ENCODE measurements around the gene COQ10A. TPM values are rescaled to one million over a fixed set of nuclear protein-coding genes. Genes with fewer than 3 reads are reported as not detected.
A peak's percentile ranks its signal among the peaks of the same experiment; 100 is the strongest.

COQ10A gene
- total and polyA plus RNA-seq, 2 of the 13 experiments (the other 11 are each of a cell fraction or from before 2014, with no cell fraction given): 21.0 to 37.3 TPM

DNA sequence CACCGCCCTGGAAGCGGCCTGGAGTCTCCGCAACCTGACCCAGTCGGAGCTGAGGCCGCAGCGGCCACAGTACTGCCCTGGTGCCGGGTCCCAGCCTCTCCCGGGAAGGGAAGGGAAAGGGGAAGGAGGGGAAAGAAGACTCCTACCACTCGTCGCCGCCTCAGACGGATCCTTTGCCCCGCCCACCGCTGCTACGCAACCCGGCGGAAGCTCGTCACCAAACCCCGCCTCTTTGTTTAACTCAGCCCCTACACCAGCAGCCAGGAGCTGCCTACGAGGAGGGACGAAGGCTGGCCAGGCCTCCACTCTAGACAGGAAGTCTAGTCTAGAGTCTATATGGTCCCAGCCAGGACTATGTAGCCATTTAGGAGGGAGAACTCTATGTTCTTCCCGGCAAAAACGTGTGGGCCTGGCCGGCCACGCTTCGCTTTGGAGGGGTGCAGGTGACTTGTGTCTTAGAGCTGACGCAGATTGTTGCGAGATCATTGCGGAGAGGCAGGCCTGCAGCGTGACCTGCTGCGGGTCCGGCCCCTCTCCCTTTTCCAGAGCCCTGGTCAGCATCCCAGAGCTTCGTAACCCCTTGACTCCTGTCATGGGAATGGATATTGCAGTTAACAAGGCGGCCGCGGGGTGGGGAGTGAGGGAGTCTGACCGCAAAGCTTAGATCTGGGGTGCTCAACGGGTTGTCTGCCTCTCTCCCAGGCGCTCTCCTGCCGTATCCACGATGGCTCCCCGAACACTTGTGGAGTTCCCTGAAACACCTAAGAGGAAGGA is 44.8 kb upstream of the COQ10A start, which contains the start of gene RNF41 (continued):
- TF ChIP-seq ZFP36L2 (CRISPR knock-in tag; IDR thresholded peaks at IDR 0.05) (no peak), CREB1 (IDR thresholded peaks at IDR 0.05) (peak; percentile 84), CREB1 (CRISPR knock-in tag; IDR thresholded peaks at IDR 0.05) (peak; percentile 95), ZNF652 (CRISPR knock-in tag; IDR thresholded peaks at IDR 0.05; ENCODE audit: borderline replicate concordance, low read depth) (peak; percentile 66), TP53 (CRISPR knock-in tag; conservative IDR thresholded peaks at IDR 0.05) (0 out of 2 replicates have a peak, but pooled peaks have one; percentile 32), GABPA (IDR thresholded peaks at IDR 0.05; ENCODE audit: low read depth, low read length) (peak; percentile 66), GABPA (CRISPR knock-in tag; IDR thresholded peaks at IDR 0.05; ENCODE audit: low read depth) (peak; percentile 93), RARG (CRISPR knock-in tag; IDR thresholded peaks at IDR 0.05; ENCODE audit: low read depth) (0 out of 2 replicates have a peak, but pooled peaks have one; percentile 51), RXRA (CRISPR knock-in tag; IDR thresholded peaks at IDR 0.05) (peak; percentile 69; the same call in 1 of the 2 replicates), CBX1 (IDR thresholded peaks at IDR 0.05; ENCODE audit: low read depth) (no peak), FOXO1 (CRISPR knock-in tag; IDR thresholded peaks at IDR 0.05) (peak; percentile 16; the same call in 1 of the 2 replicates), ZNF747 (CRISPR knock-in tag; IDR thresholded peaks at IDR 0.05; ENCODE audit: borderline replicate concordance) (0 out of 2 replicates have a peak, but pooled peaks have one; percentile 27), NFYC (CRISPR knock-in tag; IDR thresholded peaks at IDR 0.05) (peak; percentile 54), ZNF224 (CRISPR knock-in tag; IDR thresholded peaks at IDR 0.05) (peak; percentile 75; the same call in 1 of the 2 replicates), ZNF792 (CRISPR knock-in tag; IDR thresholded peaks at IDR 0.05) (0 out of 2 replicates have a peak, but pooled peaks have one; percentile 34), NR2C2 (CRISPR knock-in tag; IDR thresholded peaks at IDR 0.05; ENCODE audit: borderline replicate concordance) (peak; percentile 77), MEF2D (CRISPR knock-in tag; IDR thresholded peaks at IDR 0.05) (peak; percentile 69; the same call in 1 of the 2 replicates), RBAK (CRISPR knock-in tag; IDR thresholded peaks at IDR 0.05) (no peak), ZKSCAN5 (CRISPR knock-in tag; IDR thresholded peaks at IDR 0.05) (no peak), PHF5A (CRISPR knock-in tag; IDR thresholded peaks at IDR 0.05; ENCODE audit: low read depth, unreplicated experiment) (peak; percentile 81)
- TF ChIP-seq, protein P1, sequence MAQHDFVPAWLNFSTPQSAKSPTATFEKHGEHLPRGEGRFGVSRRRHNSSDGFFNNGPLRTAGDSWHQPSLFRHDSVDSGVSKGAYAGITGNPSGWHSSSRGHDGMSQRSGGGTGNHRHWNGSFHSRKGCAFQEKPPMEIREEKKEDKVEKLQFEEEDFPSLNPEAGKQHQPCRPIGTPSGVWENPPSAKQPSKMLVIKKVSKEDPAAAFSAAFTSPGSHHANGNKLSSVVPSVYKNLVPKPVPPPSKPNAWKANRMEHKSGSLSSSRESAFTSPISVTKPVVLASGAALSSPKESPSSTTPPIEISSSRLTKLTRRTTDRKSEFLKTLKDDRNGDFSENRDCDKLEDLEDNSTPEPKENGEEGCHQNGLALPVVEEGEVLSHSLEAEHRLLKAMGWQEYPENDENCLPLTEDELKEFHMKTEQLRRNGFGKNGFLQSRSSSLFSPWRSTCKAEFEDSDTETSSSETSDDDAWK (CRISPR knock-in tag; IDR thresholded peaks at IDR 0.05): no peak
- TF ChIP-seq, protein P2, sequence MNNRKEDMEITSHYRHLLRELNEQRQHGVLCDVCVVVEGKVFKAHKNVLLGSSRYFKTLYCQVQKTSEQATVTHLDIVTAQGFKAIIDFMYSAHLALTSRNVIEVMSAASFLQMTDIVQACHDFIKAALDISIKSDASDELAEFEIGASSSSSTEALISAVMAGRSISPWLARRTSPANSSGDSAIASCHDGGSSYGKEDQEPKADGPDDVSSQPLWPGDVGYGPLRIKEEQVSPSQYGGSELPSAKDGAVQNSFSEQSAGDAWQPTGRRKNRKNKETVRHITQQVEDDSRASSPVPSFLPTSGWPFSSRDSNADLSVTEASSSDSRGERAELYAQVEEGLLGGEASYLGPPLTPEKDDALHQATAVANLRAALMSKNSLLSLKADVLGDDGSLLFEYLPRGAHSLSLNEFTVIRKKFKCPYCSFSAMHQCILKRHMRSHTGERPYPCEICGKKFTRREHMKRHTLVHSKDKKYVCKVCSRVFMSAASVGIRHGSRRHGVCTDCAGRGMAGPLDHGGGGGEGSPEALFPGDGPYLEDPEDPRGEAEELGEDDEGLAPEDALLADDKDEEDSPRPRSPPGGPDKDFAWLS (CRISPR knock-in tag; IDR thresholded peaks at IDR 0.05; ENCODE audit: borderline replicate concordance): 0 out of 2 replicates have a peak, but pooled peaks have one; percentile 31
- TF ChIP-seq, protein P3, sequence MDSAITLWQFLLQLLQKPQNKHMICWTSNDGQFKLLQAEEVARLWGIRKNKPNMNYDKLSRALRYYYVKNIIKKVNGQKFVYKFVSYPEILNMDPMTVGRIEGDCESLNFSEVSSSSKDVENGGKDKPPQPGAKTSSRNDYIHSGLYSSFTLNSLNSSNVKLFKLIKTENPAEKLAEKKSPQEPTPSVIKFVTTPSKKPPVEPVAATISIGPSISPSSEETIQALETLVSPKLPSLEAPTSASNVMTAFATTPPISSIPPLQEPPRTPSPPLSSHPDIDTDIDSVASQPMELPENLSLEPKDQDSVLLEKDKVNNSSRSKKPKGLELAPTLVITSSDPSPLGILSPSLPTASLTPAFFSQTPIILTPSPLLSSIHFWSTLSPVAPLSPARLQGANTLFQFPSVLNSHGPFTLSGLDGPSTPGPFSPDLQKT (CRISPR knock-in tag; IDR thresholded peaks at IDR 0.05; ENCODE audit: borderline replicate concordance): no peak

All from HepG2 (cell line).